Left renal cortex interstitium (tissue), 4 donors: ENCODE data around the gene TECPR1. TPM values are rescaled to one million over a fixed set of nuclear protein-coding genes. Genes with fewer than 3 reads are reported as not detected.

ENCODE experiments used
- DNase-seq, 4 donors: peaks; one replicate each; pipeline ENCODE4 v3.0.0-alpha.2; 2013; ENCODE audit warnings: low read depth in 4 of 4, low spot score in 2 of 4, missing footprints in 1 of 4
- polyA plus RNA-seq, 4 donors: library from polyadenylated mRNA; unstranded; fragments of 120-200 nt; gene quantifications; one replicate each; pipeline ENCODE4 v1.2.1, GENCODE V29; 2013; ENCODE audit not compliant: insufficient read length in 4 of 4

TECPR1 gene
- polyA plus RNA-seq, 4 donors: 13.8 to 26.9 (median 20.4) TPM

DNA sequence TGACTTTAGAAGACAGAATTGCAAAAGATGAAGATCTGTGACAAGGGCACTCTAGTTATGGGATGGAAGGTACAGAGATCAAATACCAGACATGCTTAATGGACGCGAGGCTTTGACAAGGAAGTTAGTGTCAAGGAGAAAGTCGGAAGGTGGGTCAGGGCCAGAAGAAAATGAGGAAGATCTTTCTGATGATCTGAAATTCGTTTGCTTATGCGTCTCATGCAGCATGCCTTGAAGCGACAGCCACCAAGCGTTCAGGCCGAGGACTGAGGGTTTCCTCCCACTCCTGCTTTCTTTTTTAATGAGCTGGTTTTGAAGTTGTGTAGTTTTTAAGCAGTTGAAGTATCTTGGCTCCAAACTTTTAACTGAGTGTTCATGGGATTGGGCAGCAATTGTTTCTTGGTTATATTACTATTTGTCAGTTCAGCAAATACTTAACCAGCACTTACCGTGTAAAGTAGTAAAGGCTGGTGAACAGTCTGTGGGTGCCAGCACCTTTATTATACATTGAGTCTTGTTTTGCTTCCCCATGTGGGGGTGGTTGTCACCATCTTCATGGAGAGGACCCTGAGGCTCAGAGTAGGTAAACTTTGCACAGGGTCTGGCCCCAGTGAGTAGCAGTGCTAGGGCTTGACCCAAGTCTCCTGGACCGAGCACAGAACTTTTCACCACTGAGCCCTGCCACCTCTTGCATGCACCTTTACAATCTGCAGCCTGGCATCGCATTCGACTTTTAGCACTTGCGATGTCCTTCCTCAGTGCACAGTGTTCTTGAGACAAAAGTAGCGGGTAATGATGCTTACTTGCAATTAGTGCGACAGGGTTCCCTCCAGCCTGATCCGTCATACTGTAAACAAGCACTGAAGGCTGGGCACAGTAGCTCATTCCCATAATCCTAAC is 55.1 kb downstream of the TECPR1 start:
- DNase-seq: no peak

DNA sequence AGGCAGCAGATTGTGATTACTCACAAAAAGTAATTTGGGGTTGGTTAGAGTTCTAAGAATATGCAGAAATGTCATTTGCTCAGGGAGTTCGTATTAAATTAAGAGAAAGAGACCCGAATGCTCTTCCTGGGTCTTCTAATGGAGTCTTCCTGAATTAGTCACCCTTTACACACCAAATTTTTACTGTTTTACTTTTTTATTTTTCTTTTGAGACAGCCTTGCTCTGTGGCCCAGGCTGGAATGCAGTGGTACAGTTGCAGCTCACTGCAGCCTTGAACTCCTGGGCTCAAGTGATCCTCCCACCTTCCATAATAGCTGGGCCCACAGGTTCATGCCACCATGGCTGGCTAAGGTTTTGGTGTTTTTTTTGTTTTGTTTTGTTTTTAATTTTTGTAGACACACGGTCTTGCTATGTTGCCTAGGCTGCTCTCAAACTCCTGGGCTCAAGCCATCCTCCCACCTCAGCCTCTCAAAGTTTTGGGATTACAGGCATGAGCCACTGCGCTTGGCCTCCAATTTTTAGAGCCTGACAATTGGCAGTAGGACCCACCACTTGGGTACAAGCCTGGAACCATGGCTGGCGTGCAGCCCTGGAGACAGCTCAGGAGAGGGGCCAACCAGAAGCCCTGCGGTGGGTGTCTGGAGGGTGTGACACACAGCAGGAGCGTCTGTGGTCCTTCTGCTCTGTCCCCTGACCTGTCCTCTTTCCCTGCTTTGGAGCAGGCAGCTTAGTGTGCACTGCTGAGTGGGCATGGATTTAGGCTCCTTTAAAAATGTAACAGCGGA is 57.2 kb downstream of the TECPR1 start:
- no peak for DNase-seq

DNA sequence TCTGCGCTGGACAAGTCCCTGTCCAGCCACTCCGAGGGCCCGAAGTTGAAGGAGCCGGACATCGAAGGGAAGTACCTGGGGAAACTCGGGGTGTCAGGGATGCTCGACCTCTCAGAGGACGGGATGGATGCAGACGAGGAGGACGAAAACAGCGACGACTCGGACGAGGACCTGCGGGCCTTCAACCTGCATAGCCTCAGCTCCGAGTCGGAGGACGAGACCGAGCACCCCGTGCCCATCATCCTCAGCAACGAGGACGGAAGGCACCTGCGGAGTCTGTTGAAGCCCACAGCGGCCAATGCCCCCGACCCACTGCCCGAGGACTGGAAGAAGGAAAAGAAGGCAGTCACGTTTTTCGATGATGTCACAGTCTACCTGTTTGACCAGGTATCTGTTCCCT is 57.8 kb downstream of the TECPR1 start:
- DNase-seq: no peak

DNA sequence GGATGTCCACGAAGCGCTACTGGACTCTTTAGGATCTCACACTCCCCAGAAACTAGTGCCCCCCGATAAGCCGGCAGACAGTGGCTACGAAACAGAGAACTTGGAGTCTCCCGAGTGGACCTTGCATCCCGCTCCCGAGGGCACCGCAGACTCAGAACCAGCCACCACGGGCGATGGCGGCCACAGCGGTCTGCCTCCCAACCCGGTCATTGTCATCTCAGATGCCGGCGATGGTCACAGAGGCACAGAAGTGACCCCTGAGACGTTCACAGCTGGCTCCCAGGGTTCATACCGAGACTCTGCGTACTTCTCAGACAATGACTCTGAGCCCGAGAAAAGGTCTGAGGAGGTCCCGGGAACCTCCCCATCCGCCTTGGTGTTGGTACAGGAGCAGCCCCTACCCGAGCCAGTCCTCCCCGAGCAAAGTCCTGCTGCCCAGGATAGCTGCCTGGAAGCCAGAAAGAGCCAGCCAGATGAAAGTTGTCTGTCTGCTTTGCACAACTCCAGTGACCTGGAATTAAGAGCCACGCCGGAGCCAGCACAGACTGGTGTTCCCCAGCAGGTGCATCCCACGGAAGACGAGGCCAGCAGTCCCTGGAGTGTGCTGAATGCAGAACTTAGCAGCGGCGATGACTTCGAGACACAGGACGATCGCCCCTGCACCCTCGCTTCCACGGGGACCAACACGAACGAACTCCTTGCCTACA is 58.4 kb downstream of the TECPR1 start:
- no peak for DNase-seq

DNA sequence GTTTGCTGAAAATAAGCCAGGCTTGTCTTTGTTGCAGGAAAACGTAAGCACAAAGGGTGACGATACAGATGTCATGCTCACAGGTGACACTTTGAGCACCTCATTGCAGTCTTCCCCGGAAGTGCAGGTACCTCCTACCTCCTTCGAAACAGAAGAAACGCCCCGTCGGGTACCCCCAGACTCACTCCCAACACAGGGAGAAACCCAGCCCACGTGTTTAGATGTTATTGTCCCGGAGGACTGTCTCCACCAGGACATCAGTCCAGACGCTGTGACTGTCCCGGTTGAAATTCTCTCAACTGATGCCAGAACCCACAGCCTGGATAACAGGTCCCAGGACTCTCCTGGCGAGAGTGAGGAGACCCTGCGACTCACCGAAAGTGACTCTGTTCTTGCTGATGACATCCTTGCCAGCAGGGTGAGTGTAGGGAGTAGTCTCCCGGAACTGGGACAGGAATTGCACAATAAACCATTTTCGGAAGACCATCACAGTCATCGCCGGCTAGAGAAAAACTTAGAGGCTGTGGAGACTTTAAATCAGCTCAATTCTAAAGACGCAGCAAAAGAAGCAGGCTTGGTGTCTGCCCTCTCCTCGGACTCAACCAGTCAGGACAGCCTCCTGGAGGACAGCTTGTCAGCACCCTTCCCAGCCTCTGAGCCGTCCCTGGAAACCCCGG is 59.1 kb downstream of the TECPR1 start:
- no peak for DNase-seq

DNA sequence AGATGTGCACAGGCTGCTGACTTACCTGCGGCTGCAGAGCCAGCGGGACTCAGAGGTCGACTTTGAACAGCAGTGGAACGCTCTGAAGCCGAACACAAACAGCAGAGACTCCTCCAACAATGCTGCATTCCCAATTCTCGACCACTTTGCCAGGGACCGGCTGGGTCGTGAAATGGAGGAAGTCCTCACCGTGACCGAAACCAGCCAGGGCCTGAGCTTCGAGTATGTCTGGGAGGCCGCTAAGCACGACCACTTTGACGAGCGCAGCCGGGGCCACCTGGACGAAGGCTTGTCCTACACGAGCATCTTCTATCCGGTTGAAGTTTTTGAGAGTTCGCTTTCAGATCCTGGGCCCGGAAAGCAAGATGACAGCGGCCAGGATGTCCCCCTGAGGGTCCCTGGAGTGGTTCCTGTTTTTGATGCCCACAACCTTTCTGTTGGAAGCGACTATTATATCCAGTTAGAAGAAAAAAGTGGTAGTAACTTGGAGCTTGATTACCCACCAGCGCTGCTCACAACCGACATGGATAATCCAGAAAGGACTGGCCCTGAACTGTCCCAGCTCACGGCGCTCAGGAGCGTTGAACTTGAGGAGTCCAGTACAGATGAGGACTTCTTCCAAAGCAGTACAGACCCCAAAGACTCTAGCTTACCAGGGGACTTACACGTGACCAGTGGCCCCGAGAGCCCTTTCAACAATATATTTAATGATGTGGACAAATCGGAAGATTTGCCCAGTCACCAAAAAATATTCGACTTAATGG is 60.2 kb downstream of the TECPR1 start:
- DNase-seq: no peak

DNA sequence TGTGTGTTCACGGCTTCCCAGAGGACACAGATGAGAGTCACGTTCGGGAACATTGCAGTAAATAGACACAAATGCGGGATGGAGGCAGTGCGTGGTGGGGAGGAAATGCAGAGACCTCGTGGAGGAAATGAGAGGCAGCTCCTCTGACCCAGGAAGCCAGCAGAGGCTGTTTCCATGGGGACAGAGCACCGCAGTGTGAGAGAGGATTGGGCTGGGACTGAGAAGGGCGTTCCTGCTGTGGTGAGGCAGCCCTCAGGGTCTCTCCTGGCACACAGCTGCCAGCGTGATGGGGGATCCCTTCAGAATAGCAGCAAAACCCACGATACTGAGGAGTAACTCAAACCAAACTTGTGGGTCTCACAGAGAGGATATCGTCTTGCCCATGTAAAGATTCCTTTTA is 62.5 kb downstream of the TECPR1 start:
- no peak for DNase-seq

DNA sequence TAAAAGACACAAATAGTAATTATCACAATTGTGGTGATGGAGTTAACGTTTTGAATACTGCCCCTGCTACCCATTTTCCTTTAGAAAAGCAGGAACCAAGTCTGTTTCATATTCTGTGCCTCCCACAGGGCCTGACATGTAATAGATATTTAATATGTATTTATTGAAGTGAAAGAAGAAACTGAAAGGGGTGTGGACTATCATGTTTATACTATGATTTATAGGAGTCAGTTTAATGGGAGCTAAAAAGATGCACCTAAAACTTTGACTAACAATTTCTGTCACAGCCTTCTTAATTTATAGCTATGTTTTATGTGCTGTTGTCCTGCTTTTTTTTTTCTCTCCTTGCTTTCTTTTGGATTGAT is 64.9 kb downstream of the TECPR1 start:
- no peak for DNase-seq

DNA sequence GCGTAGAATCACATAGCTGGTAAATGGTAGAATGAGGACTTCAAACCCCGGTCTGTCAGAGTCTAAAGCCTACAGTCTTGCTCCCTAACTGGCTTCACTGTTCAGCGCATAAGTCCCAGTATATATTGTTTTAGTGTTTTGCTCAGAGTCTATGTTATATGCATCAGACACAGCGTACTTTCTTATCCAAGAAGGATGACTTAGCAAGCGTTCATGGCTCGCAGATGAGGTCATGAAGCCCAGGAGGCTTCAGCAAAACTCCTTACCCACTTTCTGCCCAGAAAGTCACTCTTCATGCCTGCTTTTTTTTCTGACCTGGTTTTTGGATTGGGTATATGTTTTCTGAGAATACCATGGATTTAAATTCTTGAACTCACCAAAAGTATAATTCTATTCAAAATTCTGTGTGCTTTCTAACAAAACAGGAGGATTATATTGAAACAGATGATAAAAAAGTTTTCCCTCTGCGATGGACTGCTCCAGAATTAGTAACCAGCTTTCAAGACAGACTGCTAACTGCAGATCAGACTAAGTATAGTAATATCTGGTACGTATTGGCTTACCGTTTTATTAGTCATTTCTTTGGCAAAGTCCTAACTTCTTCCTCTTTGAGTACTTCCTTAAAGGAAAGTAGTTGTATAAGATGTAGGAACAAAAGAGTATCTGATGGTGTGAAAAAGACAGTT is 65.4 kb downstream of the TECPR1 start:
- no peak for DNase-seq

DNA sequence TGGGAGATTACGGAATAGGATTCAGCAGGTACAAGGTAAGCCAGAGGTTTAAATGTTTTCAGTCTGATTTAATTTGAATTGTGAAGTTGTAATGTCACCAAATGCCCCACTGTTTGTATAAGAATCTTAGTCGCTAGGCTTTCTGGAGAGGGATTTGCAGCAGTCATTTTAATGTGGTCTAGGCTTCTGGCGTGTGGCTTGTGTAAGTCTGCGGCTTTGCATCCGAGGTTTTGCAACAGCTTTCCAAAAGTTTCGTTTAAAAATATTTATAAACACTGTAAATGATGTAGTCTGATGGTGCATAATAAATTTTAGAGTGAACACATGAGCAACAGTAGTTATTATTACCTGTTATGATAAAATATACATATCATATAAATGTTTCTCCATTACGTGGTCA is 66.9 kb downstream of the TECPR1 start:
- DNase-seq: no peak

DNA sequence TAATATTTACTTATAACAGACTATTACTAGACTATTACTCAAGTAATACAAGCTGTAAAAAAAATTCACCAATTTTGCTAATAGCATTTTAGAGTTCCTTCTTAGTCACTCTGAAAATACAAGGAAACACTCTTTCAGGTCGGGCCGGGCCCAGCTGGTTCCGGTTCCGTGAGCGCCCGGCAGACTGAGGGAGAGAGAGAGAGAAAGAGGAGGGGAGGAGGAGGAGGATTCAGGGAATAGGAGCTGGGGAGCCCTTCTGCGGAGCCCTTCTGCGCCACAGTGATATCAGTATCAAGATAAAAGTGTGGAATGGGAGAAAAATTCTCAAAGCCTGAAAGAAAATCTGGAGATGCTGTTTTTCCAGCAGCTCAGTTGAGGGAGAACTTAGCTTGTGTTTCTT is 71.3 kb downstream of the TECPR1 start:
- DNase-seq: no peak

DNA sequence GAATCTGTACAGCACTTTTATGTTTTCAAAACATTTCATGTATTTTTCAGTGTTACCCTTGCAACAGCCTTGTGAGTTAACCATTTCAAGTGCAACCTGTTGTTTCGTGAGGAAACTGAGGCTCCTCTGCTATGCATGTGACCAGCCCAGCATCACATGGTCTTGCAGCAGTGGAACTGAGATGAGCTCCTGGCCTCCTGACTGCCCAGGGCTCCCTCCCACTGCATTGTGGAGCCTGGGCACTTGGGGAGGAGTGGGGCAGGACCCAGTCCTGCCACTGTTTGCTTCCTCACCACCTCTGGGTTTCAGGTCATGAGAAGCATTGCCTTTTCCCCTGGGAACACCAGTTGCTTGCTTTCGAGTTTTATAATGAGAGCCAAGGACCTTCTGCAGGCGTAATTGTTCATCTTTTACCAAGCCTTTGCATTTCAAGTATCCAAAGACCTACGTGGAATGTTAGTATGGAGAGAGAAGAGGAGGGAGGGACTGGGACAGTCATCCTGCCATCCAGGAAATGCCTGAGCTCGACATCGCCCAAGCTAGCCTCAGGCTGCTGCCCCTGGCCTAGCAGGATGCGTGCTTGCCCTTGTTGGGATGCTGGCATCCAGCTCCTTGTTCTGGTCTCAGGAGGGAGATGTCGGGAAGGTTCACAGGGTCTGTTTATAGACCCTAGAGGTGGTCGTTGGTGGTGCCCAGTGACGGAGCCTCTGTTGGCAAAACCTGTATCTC is 73.1 kb downstream of the TECPR1 start:
- DNase-seq: no peak

DNA sequence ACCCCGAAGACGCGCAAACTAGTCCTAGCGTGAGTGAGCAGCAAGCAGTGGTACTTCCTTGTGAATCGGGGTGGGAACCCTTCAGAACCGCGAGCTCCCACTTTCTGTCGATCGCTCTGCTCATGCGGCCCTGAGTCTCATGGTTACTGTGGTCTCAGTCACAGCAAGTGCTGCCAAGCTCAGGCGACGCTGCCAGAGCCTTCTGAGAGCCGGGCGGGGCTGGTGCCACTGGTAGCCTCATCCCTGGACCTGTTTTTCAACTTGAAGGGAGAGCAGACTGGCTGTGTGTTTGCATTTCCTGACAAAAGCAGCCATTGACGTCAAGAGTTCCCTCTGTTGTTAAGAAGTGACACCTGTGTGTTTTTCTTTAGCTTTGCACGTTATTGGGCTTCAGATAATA is 73.7 kb downstream of the TECPR1 start:
- DNase-seq: no peak

DNA sequence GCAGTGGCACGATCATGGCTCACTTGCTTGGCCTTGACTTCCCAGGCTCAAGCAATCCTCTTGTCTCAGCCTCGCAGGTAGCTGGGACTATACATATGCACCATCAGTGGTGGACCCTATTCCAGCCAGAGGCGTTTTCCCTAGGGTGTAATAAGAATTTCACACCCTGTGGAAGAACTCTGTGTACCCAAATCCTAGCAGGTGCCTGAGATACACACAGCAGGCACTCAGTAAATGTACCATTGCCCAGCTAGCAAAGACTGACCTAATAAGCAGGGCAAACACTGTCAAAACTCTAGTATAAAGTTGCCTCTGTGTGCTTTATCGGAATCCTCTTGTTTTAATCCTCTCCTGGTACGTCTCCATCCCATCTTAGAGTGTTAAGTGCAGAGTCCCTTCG is 74.5 kb downstream of the TECPR1 start:
- DNase-seq: no peak

DNA sequence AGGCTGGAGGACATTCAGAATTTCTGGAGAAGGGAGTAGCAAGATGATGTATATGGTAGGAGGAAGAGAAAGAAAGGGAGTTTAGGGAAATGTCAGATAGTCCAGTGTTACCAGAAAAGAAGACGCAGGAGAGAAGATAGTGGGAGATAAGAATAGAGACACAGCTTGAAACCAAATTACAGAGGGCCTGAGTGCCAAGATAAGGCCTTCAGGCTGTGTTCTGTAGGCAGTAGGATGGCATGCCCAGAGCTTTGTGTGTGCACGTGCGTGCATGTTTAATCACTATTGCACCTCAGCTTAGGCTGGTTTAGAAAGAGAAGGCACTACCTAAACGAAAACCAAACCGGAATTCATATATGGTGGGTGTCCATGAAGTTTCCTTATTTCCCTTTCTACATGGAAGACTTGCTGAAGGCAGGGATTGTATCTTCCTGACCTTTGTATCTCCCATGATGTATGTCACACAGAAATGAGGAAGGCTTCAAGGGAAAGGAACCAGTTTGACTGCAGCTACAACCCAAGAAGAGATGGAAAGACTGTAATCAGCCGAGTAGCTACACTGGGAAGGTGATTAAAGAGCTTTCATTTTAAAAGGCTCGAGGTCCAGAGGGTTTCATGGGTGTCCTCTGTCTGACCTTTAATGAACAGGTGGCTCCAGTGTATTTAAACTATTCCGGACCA is 76.6 kb downstream of the TECPR1 start:
- DNase-seq: no peak

DNA sequence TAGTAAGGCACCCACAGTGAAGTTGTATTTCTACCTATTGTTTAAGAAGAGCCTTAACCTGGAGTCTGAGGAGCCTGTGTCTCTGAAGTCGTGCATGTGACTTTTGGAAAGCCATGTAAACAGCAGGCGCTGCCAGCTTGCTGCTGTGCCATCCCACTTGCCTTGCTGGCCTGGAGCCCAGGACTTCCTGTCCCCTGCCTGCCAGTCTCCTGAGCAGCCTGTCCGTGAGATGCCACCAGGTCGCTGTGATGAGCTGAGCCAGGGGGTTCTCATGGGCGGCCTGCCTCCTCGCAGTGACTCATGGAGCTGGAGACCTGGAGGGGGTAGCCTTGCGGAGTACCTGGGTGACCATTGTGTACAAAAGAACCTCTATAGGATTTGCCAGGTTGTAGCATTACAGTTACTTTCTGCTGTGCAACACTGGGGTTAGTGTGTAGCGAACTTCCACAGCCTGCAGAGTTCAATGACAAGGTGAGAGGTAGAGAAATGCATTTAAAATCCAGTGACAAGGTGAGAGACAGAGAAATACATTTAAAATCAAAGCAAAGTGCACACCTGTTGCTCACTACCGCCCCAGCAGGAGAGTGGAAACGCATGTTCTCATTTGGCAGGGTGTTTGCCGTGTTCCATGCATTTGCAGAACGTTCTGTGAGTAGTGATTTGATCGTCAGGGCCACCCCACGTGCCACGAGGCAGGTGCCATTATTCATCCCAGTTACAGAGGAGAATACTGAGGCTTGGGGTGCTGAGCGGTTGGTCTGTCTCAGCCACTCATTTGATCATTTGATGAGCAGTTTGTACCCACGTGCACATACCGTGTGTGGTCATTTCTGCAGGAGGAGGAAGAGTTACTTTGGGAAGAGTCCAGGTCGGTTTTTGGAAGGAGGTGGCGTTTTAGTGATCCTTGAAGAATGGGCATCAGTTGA is 77.4 kb downstream of the TECPR1 start:
- DNase-seq: no peak

DNA sequence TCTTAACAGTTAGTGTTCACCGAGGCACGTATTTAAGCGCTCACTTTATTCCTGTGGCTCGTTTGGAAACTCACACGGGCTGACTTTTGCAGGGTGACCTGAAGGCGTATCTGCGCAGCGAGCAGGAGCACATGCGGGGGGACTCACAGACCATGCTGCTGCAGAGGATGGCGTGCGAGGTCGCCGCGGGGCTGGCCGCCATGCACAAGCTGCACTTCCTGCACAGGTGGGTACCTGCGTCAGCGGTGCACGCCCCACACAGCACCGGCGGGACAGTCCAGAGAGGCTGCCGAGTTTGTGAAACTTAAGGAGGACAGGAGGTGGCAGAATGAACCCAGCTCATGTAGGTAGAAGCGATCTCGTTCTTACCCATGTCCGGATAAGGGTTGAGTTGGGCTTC is 80.6 kb downstream of the TECPR1 start:
- no peak for DNase-seq
